DMS153 (cell line): ENCODE measurements around the gene GPS2.

ENCODE experiments used
- DNase-seq: peaks from one replicate; lab custom pipeline; 2025; lab: John Stamatoyannopoulos, UW

GPS2 gene

GRCh38 chr17:7317161-7317803 lies 2.1 kb upstream of the GPS2 start:
- DNase-seq, result no peak

GRCh38 chr17:7315570-7316235 lies 543 bp upstream of the GPS2 start:
- DNase-seq, result no peak

GRCh38 chr17:7313890-7314718 lies 1.1 kb downstream of the GPS2 start:
- no peak for DNase-seq

GRCh38 chr17:7313088-7313889 lies 1.9 kb downstream of the GPS2 start:
- DNase-seq, result no peak

GRCh38 chr17:7312432-7313087 lies 2.6 kb downstream of the GPS2 start:
- DNase-seq, result no peak

DNA sequence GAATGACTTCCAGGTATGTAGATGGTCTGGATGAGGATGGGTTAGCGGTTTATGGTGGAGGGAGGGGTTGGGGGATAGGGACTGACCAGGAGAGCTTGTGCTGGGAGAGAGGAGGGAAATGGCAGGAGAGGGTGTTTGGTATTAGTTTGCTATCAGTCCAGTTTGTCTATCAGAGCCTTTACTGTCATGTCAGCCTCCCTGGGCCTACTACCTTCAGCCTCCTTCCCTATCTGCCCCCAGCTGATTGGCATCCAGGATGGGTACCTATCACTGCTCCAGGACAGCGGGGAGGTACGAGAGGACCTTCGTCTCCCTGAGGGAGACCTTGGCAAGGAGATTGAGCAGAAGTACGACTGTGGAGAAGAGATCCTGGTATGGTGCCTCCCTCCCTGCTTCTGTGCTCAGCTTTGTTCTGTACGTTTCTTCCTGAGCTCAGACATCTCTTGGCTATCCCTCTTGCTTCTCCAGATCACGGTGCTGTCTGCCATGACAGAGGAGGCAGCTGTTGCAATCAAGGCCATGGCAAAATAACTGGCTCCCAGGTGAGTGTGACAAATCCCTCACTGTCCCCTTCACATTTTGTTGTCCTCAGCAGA lies 4.0 kb downstream of the GPS2 start:
- no peak for DNase-seq

DNA sequence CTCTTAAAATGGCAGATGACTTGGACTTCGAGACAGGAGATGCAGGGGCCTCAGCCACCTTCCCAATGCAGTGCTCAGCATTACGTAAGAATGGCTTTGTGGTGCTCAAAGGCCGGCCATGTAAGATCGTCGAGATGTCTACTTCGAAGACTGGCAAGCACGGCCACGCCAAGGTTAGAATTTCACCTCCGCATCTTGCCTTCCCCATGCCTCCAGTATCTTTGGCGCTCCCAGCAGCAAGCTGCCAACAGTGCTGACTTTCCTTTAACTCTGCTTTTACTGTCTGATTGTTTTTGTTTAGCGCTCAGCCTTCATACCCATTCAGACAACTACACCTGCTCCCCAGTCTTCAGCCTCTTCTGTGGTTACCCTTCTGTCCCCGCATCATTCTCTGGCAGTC lies 5.5 kb downstream of the GPS2 start:
- no peak for DNase-seq

GRCh38 chr17:7308625-7309433 lies 6.3 kb downstream of the GPS2 start:
- peak; percentile 10 for DNase-seq

- DNase-seq, result no peak
Observed at GRCh38 chr17:7307686-7308624, 7.2 kb downstream of the GPS2 start.

DNA sequence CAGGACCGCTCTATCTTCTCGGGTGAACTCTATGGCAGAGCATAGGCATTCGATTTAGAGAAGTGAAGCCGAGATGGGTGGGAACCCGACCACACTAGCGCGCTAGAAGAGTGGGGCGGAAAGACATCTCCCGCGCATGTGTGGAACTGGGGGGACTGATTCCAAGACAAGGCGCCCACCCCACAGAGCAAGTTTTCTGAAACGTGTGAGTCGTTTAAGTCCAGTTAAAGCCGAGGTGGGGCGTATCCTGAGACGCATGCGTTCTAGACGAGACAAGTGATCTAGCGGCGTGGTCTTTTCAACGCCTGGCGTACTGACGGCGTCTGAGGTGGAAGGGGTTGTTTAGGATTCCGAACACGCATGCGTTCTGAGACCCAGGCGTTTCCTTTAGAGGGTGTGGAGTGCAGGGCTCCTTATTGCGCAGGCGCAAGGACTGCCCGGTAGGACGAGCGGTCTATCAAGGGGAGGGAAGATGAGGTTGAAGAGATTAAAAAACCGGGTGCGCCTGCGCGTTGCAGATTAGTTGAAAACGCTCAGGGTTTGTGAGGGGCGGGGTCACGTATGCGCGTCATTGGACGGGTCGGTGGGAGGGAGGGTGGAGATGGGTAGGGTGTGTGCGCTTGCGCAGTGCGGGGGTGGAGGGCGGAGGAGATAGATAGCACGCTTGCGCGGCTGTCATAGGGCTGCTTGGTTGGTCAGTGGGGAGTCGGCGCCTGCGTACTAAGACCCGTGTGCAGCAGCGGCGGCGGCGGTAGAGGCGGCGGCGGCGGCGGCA lies 8.1 kb downstream of the GPS2 start, which contains the start of gene EIF5A:
Gene EIF5A (plus strand): TSS at position 718 of the 775 bp plus-strand sequence. CDS start 2,008 bp downstream, outside the sequence.
- DNase-seq, result peak; percentile 95

DNA sequence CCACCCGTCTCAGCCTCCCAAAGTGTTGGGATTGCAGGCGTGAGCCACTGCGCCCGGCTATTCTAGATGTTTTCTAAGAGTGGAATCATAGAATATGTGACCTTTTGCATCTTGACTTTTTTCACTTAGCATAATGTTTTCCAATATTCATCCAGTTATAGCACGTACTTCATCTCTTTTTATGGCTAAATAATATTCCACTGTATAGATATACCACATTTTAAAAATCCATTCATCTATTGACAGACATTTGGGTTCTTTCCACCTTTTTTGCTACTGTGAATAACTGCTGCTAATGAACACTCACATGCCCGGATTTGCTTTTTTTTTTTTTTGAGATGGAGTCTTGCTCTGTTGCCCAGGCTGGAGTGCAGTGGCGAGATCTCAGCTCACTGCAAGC lies 11.0 kb downstream of the GPS2 start:
- DNase-seq, result no peak

DNA sequence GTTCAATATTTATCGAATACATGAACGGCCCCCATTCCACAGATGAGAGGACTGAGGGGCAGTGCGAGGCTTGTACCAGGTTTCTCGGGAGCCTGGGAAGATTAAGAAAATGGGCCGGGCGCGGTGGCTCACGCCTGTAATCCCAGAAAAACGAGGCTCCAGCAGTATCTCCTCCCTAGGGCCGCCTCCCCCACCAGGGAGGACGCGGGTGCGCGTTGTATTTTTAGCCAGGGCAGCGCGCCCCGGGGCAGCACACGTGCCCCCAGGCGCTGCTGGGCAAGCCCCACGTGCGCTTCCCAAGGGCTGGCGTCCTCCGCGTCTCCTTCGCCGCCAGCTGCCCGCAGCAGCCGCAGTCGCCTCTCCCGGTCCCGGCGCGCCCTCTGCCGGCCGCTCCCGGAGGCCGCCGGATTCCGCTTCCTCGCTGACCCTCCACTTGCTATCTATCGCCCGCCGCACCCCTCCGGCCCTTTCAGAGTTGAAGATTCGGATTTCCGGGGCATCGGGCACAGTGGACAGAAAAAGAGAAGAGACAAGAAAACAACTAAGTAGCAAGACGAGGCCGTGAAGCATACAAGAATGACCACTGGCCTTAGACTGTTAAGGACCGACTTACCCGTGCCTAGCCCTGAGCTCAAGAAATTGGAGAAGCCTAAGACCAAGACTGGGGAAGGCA lies 18.8 kb downstream of the GPS2 start:
- DNase-seq, result peak; percentile 43

DNA sequence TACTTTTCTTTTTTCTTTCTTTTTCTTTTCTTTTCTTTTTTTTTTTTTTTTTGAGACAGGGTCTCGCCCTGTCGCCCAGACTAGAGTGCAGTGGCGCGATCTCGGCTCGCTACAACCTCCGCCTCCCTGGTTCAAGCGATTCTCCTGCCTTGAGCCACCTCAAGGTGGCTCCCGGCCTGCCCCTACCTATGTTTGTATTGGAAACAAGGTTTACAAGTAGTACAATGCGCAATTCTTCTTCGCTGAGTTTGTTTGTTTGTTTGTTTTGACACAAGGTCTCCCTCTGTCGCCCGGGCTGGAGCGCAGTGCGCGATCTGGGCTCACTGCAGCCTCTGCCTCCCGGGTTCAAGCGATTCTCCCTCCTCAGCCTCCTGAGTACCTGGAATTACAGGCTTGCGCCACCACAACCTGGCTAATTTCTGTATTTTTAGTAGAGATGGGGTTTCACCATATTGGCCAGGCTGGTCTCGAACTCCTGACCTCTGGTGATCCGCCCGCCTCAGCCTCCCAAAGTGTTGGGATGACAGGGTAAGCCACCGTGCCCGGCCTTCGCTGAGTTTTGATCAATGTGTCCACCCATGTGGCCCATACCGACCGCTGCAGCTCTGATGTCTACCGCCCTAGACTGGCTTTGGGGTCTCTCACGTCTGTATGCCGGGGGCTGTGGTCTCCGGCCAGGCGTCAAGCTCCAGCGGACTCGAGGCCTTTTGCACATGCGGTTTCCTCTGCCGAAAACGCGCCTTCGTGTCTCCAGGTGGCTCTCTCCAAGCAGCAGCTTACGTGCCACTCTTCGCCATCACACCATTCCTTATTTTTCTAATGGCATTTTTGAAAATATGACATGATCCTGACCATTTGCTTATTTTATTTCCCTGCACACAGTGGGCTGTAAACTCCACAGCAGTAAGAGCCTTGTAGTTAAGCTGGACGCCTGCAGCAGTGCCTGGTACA lies 19.7 kb downstream of the GPS2 start:
- DNase-seq, result no peak

DNA sequence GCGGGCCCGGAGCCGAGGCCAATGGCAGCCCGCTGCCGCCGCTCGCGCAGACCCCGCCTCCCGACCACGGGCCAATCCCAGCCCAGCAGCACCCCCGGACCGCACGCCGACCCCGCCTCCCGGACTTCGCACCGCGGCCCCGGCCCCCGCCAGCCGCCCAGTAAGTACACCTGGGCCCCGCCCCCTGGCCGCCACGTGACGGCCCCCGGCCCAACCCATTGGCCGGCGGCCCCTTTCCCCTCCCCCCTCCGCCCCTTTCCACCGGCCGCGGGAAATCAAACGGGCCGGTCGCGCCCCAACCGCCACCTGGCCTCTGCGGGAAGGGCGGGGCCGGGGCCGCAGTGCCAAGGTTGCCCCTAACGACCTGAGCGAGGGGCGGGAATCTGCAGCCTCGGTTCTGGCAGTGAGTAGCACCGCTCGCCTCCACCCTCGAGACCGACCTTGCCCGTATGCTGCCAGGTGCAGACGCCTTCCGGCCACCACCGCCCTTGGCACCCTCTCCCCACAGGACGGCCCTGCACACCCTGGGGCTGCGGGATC lies 20.5 kb downstream of the GPS2 start, which contains the start of gene YBX2:
Gene YBX2 (minus strand): TSS at position 26 of the 540 bp plus-strand sequence. CDS start 139 bp downstream, outside the sequence.
- peak; percentile 81 for DNase-seq

GRCh38 chr17:7293816-7294613 lies 21.1 kb downstream of the GPS2 start:
- DNase-seq, result peak; percentile 20
